Gastroesophageal sphincter (tissue), 4 donors: ENCODE measurements around the gene GAPVD1. TPM values are rescaled to one million over a fixed set of nuclear protein-coding genes. Genes with fewer than 3 reads are reported as not detected.
A peak's percentile ranks its signal among the peaks of the same experiment; 100 is the strongest.

Experiments used
- ATAC-seq: fragments of 150-250 bp; one replicate; pipeline ENCODE4 v1.9.1; 2016; ENCODE audit warnings: mild to moderate bottlenecking, moderate library complexity
- H3K27ac ChIP-seq, 4 donors: fragments of 200-600 bp; sonication (generic) in 3 of 4; 1 replicate in 3 of 4; 2 replicates in 1 of 4; pipeline ENCODE4 v1.5.1; 2016 to 2019
- H3K27me3 ChIP-seq: fragments of 200-600 bp; sonication (generic); one replicate; pipeline ENCODE4 v1.5.1; 2019
- H3K36me3 ChIP-seq, 2 donors: fragments of 200-600 bp; sonication (generic); one replicate each; pipeline ENCODE4 v1.5.1; 2019; ENCODE audit warnings: control low read depth in 1 of 2
- H3K4me1 ChIP-seq, 3 donors: fragments of 200-600 bp; sonication (generic); 1 replicate in 2 of 3; 2 replicates in 1 of 3; pipeline ENCODE4 v1.5.1; 2016 to 2019; ENCODE audit warnings: control low read depth in 2 of 3
- H3K4me3 ChIP-seq, 2 donors: fragments of 200-600 bp; sonication (generic); one replicate each; pipeline ENCODE4 v1.5.1; 2019; ENCODE audit warnings: mild to moderate bottlenecking in 1 of 2, moderate library complexity in 1 of 2
- H3K9me3 ChIP-seq, 3 donors: fragments of 200-600 bp; sonication (generic); one replicate each; pipeline ENCODE4 v1.5.1; 2017 to 2019; ENCODE audit warnings: control low read depth in 2 of 3
- CTCF ChIP-seq, 4 experiments: fragments of 200-600 bp in 2 of 4; fragments of 450-650 bp in 2 of 4; sonication (generic) in 1 of 4; IDR thresholded peaks; one replicate each; pipeline ENCODE4 v1.5.1; 2017 to 2019; ENCODE audit warnings: antibody characterized with exemption in 4 of 4, mild to moderate bottlenecking in 2 of 4, moderate library complexity in 2 of 4
- EP300 ChIP-seq: sonication (generic); formaldehyde crosslinking; IDR thresholded peaks from one replicate; pipeline ENCODE4 v1.6.1; 2017; ENCODE audit warnings: antibody characterized with exemption, mild to moderate bottlenecking
- POLR2A ChIP-seq, 2 donors: fragments of 450-650 bp; IDR thresholded peaks; one replicate each; pipeline ENCODE4 v1.6.1; 2017; ENCODE audit warnings: antibody characterized with exemption in 2 of 2, mild to moderate bottlenecking in 2 of 2, moderate library complexity in 1 of 2
- POLR2AphosphoS5 ChIP-seq: sonication (generic); formaldehyde crosslinking; IDR thresholded peaks from one replicate; pipeline ENCODE4 v1.6.1; 2017; ENCODE audit warnings: antibody characterized with exemption
- WGBS, 2 donors: methylation state at CpG; one replicate each; pipeline ENCODE4 v1.1.5; 2018; ENCODE audit warnings: low coverage in 1 of 2; 5-methylcytosine and 5-hydroxymethylcytosine counted together
- total RNA-seq, 4 donors: library from RNA; depleted of rRNA; stranded (reverse); fragments of >200 nt; gene quantifications; one replicate each; pipeline ENCODE4 v1.1.0, GENCODE V29; 2016

Gene GAPVD1
- total RNA-seq, 4 donors from 2014 or later, result 41.2 to 61.4 (median 48.6) TPM

- Histone ChIP-seq H3K4me3 (no peak overlapping the region), H3K27ac (no peak overlapping the region), H3K4me1 (peaks cover 0 to 70% (median 6%) of the 10 kb centered on the region in 3 donors), H3K36me3 (peaks cover 0 to 12% of the 10 kb centered on the region in 2 donors), H3K27me3 (no peaks in the 10 kb centered on the region), H3K9me3 (no peaks in the 10 kb centered on the region)
- no peak for ATAC-seq
- no peak for TF ChIP-seq POLR2AphosphoS5
- TF ChIP-seq POLR2A (IDR thresholded peaks at IDR 0.05), result no peak
- TF ChIP-seq CTCF (IDR thresholded peaks at IDR 0.05), result no peak
- TF ChIP-seq EP300, result no peak
- WGBS, 2 donors, result 100% methylated on average over 1 of the region's 1 CpG
These were observed 7.4 kb downstream of the GAPVD1 start for GRCh38 chr9:125269014-125269397.

- TF ChIP-seq CTCF (IDR thresholded peaks at IDR 0.05), result no peak
- no peak for TF ChIP-seq EP300
- TF ChIP-seq POLR2A (IDR thresholded peaks at IDR 0.05), result no peak
- no peak for TF ChIP-seq POLR2AphosphoS5
- peaks cover 0 to 66% (median 6%) of the 10 kb centered on the region in 3 donors for H3K4me1 ChIP-seq
These were observed 9.5 kb downstream of the GAPVD1 start for GRCh38 chr9:125271081-125271480.

GRCh38 chr9:125272697-125273096, 11.1 kb downstream of the GAPVD1 start:
- Histone ChIP-seq H3K27me3 (no peaks in the 10 kb centered on the region), H3K4me3 (no peak overlapping the region), H3K4me1 (peaks cover 0 to 71% (median 6%) of the 10 kb centered on the region in 3 donors), H3K27ac (peak overlapping the region in 2 of 4 donors; percentile 11 to 45), H3K36me3 (peaks cover 0 to 3% of the 10 kb centered on the region in 2 donors), H3K9me3 (no peaks in the 10 kb centered on the region)
- WGBS, 2 donors, result 39 to 49% methylated on average over 3 of the region's 3 CpGs
- ATAC-seq, result no peak
- TF ChIP-seq EP300 (no peak), POLR2A (IDR thresholded peaks at IDR 0.05) (no peak), POLR2AphosphoS5 (peak; percentile 16)

More at GRCh38 chr9:125271081-125271480, 9.5 kb downstream of the GAPVD1 start:
- H3K27me3 ChIP-seq, result no peaks in the 10 kb centered on the region
- H3K9me3 ChIP-seq, result no peaks in the 10 kb centered on the region
- no peak for ATAC-seq
- no peak overlapping the region for H3K27ac ChIP-seq
- no peak overlapping the region for H3K4me3 ChIP-seq
- 66% methylated on average over 5 of the region's 5 CpGs for WGBS, 2 donors
- peaks cover 0 to 12% of the 10 kb centered on the region in 2 donors for H3K36me3 ChIP-seq

GRCh38 chr9:125276771-125277170, 15.1 kb downstream of the GAPVD1 start:
- 97% methylated on average over 4 of the region's 4 CpGs; no CpG with 5 or more reads in 1 of the 2 donors for WGBS, 2 donors
- no peak for ATAC-seq
- Histone ChIP-seq H3K4me1 (peaks cover 0 to 38% (median 6%) of the 10 kb centered on the region in 3 donors), H3K9me3 (no peaks in the 10 kb centered on the region), H3K27me3 (no peaks in the 10 kb centered on the region), H3K4me3 (no peak overlapping the region), H3K36me3 (peaks cover 0 to 6% of the 10 kb centered on the region in 2 donors), H3K27ac (no peak overlapping the region)
- TF ChIP-seq CTCF (IDR thresholded peaks at IDR 0.05) (no peak), POLR2A (IDR thresholded peaks at IDR 0.05) (no peak), EP300 (no peak), POLR2AphosphoS5 (no peak)

GRCh38 chr9:125277411-125277810, 15.8 kb downstream of the GAPVD1 start:
- Histone ChIP-seq H3K36me3 (peaks cover 0 to 5% of the 10 kb centered on the region in 2 donors), H3K27me3 (no peaks in the 10 kb centered on the region), H3K27ac (no peak overlapping the region), H3K9me3 (no peaks in the 10 kb centered on the region), H3K4me1 (peaks cover 0 to 37% (median 6%) of the 10 kb centered on the region in 3 donors), H3K4me3 (no peak overlapping the region)
- ATAC-seq, result no peak
- no peak for TF ChIP-seq POLR2AphosphoS5
- TF ChIP-seq CTCF (IDR thresholded peaks at IDR 0.05), result no peak
- TF ChIP-seq POLR2A (IDR thresholded peaks at IDR 0.05), result no peak
- no peak for TF ChIP-seq EP300
